CD14-positive monocyte (primary cell): ENCODE measurements around the gene ZFHX2. TPM values are rescaled to one million over a fixed set of nuclear protein-coding genes. Genes with fewer than 3 reads are reported as not detected.

Experiments
- DNase-seq, 3 donors: peaks; one replicate each; pipeline ENCODE4 v3.0.0-alpha.2; 2011 to 2022
- H2AFZ ChIP-seq: 2 replicates; pipeline ENCODE4 v1.6.0; 2012; ENCODE audit warnings: mild to moderate bottlenecking, low read depth, low read length, inconsistent platforms; ENCODE audit not compliant: insufficient read depth, poor library complexity, severe bottlenecking
- H3K27ac ChIP-seq, 2 donors: 1 replicate in 1 of 2; 2 replicates in 1 of 2; pipeline ENCODE4 v1.5.1; 2012 to 2013; ENCODE audit warnings: low read length in 2 of 2, control low read depth in 1 of 2, inconsistent platforms in 1 of 2, low read depth in 1 of 2, mild to moderate bottlenecking in 1 of 2
- H3K27me3 ChIP-seq, 2 donors: one replicate each; pipeline versions ENCODE4 v1.6.0 to v1.6.1; 2011 to 2013; ENCODE audit warnings: low read length in 2 of 2; ENCODE audit not compliant: control insufficient read depth in 2 of 2, insufficient read depth in 2 of 2
- H3K36me3 ChIP-seq, 2 donors: replicated peaks in 1 of 2; 1 replicate in 1 of 2; 2 replicates in 1 of 2; pipeline versions ENCODE4 v1.5.1 to v1.6.1; 2012 to 2013; ENCODE audit warnings: low read length in 2 of 2, control low read depth in 1 of 2, inconsistent platforms in 1 of 2, mild to moderate bottlenecking in 1 of 2; ENCODE audit not compliant: insufficient read depth in 2 of 2, control insufficient read depth in 1 of 2
- H3K4me1 ChIP-seq, 2 donors: 1 replicate in 1 of 2; 2 replicates in 1 of 2; pipeline versions ENCODE4 v1.5.1 to v1.6.1; 2012 to 2013; ENCODE audit warnings: low read length in 2 of 2, control low read depth in 1 of 2, inconsistent platforms in 1 of 2, mild to moderate bottlenecking in 1 of 2, moderate library complexity in 1 of 2; ENCODE audit not compliant: insufficient read depth in 2 of 2, control insufficient read depth in 1 of 2
- H3K4me2 ChIP-seq: replicated peaks from 2 replicates; pipeline ENCODE3; 2012; ENCODE audit warnings: low read length, moderate library complexity, mild to moderate bottlenecking; ENCODE audit not compliant: poor library complexity, severe bottlenecking; ENCODE audit errors: extremely low read depth
- H3K4me3 ChIP-seq, 3 experiments: fragments of 200-600 bp in 1 of 3; sonication (generic) in 1 of 3; replicated peaks in 1 of 3; 1 replicate in 2 of 3; 2 replicates in 1 of 3; pipeline ENCODE4 v1.5.1; 2011 to 2013; ENCODE audit warnings: low read length in 3 of 3, mild to moderate bottlenecking in 3 of 3, control low read depth in 2 of 3, low read depth in 2 of 3, inconsistent platforms in 1 of 3, moderate library complexity in 1 of 3
- H3K79me2 ChIP-seq: 2 replicates; pipeline ENCODE4 v1.6.0; 2012; ENCODE audit warnings: mild to moderate bottlenecking, control low read depth, inconsistent platforms, low read length, moderate library complexity; ENCODE audit not compliant: insufficient read depth
- H3K9ac ChIP-seq: 2 replicates; pipeline ENCODE4 v1.6.0; 2017; ENCODE audit warnings: low read length, mild to moderate bottlenecking; ENCODE audit not compliant: insufficient read depth, poor library complexity, severe bottlenecking
- H3K9me3 ChIP-seq, 2 donors: replicated peaks in 1 of 2; 1 replicate in 1 of 2; 2 replicates in 1 of 2; pipeline versions ENCODE4 v1.5.1 to v1.6.1; 2012 to 2013; ENCODE audit warnings: low read length in 2 of 2, control low read depth in 1 of 2; ENCODE audit not compliant: control insufficient read depth in 1 of 2, insufficient read depth in 1 of 2
- H4K20me1 ChIP-seq: 2 replicates; pipeline ENCODE4 v1.6.0; 2012; ENCODE audit warnings: mild to moderate bottlenecking, low read length, control low read depth, moderate library complexity; ENCODE audit not compliant: insufficient read depth
- H3K27ac Mint-ChIP-seq, 7 donors: one replicate each; pipeline ENCODE4 v1.8.0; 2020; ENCODE audit warnings: mild to moderate bottlenecking in 7 of 7, mixed read lengths in 7 of 7, moderate library complexity in 6 of 7, inconsistent platforms in 2 of 7
- H3K27me3 Mint-ChIP-seq, 3 donors: one replicate each; pipeline ENCODE4 v1.8.0; 2021 to 2022; ENCODE audit warnings: low read depth in 3 of 3, mild to moderate bottlenecking in 3 of 3, mixed read lengths in 3 of 3, moderate library complexity in 3 of 3, inconsistent platforms in 1 of 3
- H3K36me3 Mint-ChIP-seq, 2 donors: one replicate each; pipeline ENCODE4 v1.8.0; 2020; ENCODE audit warnings: mixed read lengths in 2 of 2, inconsistent platforms in 1 of 2, mild to moderate bottlenecking in 1 of 2
- H3K4me1 Mint-ChIP-seq: one replicate; pipeline ENCODE4 v1.8.0; 2020; ENCODE audit warnings: mild to moderate bottlenecking, mixed read lengths
- H3K4me3 Mint-ChIP-seq, 2 donors: one replicate each; pipeline ENCODE4 v1.8.0; 2020; ENCODE audit warnings: mild to moderate bottlenecking in 2 of 2, mixed read lengths in 2 of 2, moderate library complexity in 1 of 2
- H3K9me3 Mint-ChIP-seq, 7 donors: one replicate each; pipeline ENCODE4 v1.8.0; 2020 to 2022; ENCODE audit warnings: mixed read lengths in 7 of 7, mild to moderate bottlenecking in 6 of 7, moderate library complexity in 6 of 7, inconsistent platforms in 2 of 7
- WGBS: methylation state at CpG from one replicate; pipeline ENCODE4 v1.1.5; 2013; ENCODE audit warnings: missing lambda C conversion rate; ENCODE audit not compliant: insufficient coverage; 5-methylcytosine and 5-hydroxymethylcytosine counted together
- intact Hi-C, 2 donors: fragments of 100-400 bp; cut with micrococcal nuclease; formaldehyde crosslinking; loops; one replicate each; pipeline versions ENCODE4 v1.15.0 to v1.15.1; 2023
- polyA plus RNA-seq, 3 donors: library from polyadenylated mRNA; depleted of rRNA in 1 of 3; unstranded in 2 of 3; stranded (reverse) in 1 of 3; fragments of 300-500 nt in 2 of 3; fragments of >200 nt in 1 of 3; fragmentation: Illumina TruSeq in 2 of 3; gene quantifications; 1 replicate in 2 of 3; 2 replicates in 1 of 3; pipeline ENCODE4 v1.2.3, GENCODE V29; 2012 to 2021
- TF ChIP-seq, protein P1 (sequence below): fragments of 200-600 bp; IDR thresholded peaks from one replicate; pipeline ENCODE4 v1.8.0; 2022; ENCODE audit warnings: antibody characterized with exemption, mild to moderate bottlenecking

ZFHX2 gene
- polyA plus RNA-seq, 3 donors = 0.01 to 0.07 TPM; not detected in 1

DNA sequence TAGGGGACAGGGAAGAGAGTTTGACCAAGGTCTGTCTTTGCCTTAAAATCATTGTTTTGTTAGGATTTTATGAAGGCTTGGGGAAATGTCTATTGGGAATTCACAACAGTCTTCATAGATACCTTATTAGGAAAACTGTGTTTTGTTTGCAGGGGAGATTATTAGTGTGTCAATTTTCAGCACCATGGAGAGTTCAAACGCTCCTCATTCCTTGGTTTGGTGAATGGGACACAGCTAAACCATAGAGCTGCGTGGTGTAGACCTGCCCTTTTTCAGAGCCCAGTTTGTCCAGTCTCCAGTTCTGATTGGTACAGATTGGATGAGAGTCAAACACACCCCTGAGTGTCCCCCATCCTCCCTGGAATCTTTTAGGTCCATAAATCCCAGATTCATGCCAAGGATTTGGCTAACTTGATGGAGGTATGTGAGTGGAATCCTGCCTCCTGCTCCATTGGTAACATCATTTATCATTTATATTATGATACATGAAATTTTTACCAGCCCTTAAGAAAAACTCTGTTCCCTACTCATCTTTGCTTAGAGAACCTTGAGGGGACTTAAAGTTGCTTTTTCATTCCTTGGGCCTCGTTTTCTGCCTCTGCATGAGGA is 70.1 kb downstream of the ZFHX2 start:
- H3K4me3 Mint-ChIP-seq = no peak overlapping the region
- H3K27me3 Mint-ChIP-seq = peaks cover 0 to 2% (median 0%) of the 10 kb centered on the region in 3 donors
- no peak overlapping the region for H3K27ac ChIP-seq
- H3K4me1 ChIP-seq = no peaks in the 10 kb centered on the region
- no peak overlapping the region for H3K9ac ChIP-seq
- 90% methylated on average over 2 of the region's 3 CpGs for WGBS
- H3K36me3 Mint-ChIP-seq = peaks cover 39 to 54% of the 10 kb centered on the region in 2 donors
- no peak for DNase-seq
- H3K4me1 Mint-ChIP-seq = no peaks in the 10 kb centered on the region
- intact Hi-C loops = no loop called here
- no peak overlapping the region for H3K27ac Mint-ChIP-seq
- H3K4me3 ChIP-seq = no peak overlapping the region
- TF ChIP-seq, protein P1, sequence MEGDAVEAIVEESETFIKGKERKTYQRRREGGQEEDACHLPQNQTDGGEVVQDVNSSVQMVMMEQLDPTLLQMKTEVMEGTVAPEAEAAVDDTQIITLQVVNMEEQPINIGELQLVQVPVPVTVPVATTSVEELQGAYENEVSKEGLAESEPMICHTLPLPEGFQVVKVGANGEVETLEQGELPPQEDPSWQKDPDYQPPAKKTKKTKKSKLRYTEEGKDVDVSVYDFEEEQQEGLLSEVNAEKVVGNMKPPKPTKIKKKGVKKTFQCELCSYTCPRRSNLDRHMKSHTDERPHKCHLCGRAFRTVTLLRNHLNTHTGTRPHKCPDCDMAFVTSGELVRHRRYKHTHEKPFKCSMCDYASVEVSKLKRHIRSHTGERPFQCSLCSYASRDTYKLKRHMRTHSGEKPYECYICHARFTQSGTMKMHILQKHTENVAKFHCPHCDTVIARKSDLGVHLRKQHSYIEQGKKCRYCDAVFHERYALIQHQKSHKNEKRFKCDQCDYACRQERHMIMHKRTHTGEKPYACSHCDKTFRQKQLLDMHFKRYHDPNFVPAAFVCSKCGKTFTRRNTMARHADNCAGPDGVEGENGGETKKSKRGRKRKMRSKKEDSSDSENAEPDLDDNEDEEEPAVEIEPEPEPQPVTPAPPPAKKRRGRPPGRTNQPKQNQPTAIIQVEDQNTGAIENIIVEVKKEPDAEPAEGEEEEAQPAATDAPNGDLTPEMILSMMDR = no peak
- H4K20me1 ChIP-seq = peaks cover 5% of the 10 kb centered on the region
- no peak overlapping the region for H2AFZ ChIP-seq
- no peaks in the 10 kb centered on the region for H3K27me3 ChIP-seq
- no peaks in the 10 kb centered on the region for H3K9me3 Mint-ChIP-seq
- peaks cover 33 to 66% of the 10 kb centered on the region in 2 donors for H3K36me3 ChIP-seq
- H3K4me2 ChIP-seq = no peak overlapping the region
- H3K9me3 ChIP-seq = no peaks in the 10 kb centered on the region
- no peaks in the 10 kb centered on the region for H3K79me2 ChIP-seq

DNA sequence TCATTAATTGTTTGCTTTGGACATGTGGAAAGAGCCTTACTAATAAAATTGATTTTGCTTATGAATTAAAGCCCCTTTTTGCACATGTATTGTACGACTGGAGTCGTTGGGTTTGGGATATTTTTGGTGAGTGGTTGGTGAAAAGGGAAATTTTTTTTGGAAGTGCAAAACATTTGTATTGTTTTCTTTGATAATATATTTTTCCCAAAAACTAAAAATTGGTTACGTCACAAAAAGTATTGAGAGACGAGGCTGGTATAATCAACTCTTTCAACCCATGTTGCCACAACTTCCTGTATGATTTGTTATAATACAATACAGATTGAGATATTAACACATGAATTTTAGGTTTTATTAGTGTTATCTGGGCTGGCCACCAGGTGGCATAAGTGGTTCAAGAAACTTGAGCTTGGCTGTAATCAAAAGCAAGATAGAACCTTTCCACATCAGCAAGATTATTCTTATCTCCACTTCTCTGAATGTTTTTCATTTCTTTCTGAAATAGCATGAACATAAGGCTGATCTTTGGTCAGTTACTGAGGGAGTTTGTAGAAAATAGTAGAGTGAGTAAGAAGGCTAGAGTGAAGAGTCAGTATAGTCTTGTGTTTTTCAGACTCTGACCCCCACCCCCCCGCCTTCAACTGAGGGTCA is 73.3 kb downstream of the ZFHX2 start:
- H3K36me3 Mint-ChIP-seq = peaks cover 62 to 74% of the 10 kb centered on the region in 2 donors

More for the DNA sequence above, 73.3 kb downstream of the ZFHX2 start:
- Histone ChIP-seq H3K36me3 (peaks cover 58 to 80% of the 10 kb centered on the region in 2 donors), H3K27me3 (no peaks in the 10 kb centered on the region), H3K9ac (no peak overlapping the region), H3K27ac (no peak overlapping the region), H4K20me1 (peaks cover 5% of the 10 kb centered on the region), H3K4me1 (no peaks in the 10 kb centered on the region), H3K4me3 (no peak overlapping the region), H3K9me3 (no peaks in the 10 kb centered on the region), H3K79me2 (no peaks in the 10 kb centered on the region), H2AFZ (no peak overlapping the region), H3K4me2 (no peak overlapping the region)
- DNase-seq = peak; percentile 49 to 63 (median 57)
- no CpG with 5 or more reads among the region's 5 CpGs for WGBS
- H3K4me3 Mint-ChIP-seq = no peak overlapping the region
- no peak overlapping the region for H3K27ac Mint-ChIP-seq
- H3K9me3 Mint-ChIP-seq = no peaks in the 10 kb centered on the region
- intact Hi-C loops = loop anchor here (1.0 to 5.0 kb wide), 2 partner anchors 84 kb away; no protein-coding TSS in a partner anchor
- TF ChIP-seq, protein P1 = peak; percentile 80
- no peaks in the 10 kb centered on the region for H3K4me1 Mint-ChIP-seq
- H3K27me3 Mint-ChIP-seq = no peaks in the 10 kb centered on the region
